Pancreas (tissue), 10 donors: Measurements from ENCODE around the gene ITGB7. TPM values are rescaled to one million over a fixed set of nuclear protein-coding genes. Genes with fewer than 3 reads are reported as not detected.

Source experiments
- ATAC-seq, 4 donors: fragments of 200-7000 bp; cut with Tn5 transposase; one replicate each; pipeline versions ENCODE4 v1.8.0 to v1.9.1; 2020; ENCODE audit warnings: mild to moderate bottlenecking in 4 of 4, moderate library complexity in 4 of 4
- DNase-seq, 6 donors: peaks; one replicate each; pipeline ENCODE4 v3.0.0-alpha.2; 2020
- FAIRE-seq: peaks from 2 replicates; lab custom pipeline; 2012; peaks lifted over from hg19 to GRCh38; lab: Jason Lieb, UNC
- H3K27ac ChIP-seq, 4 donors: fragments of 200-600 bp; sonication (generic); 1 replicate in 3 of 4; 2 replicates in 1 of 4; pipeline versions ENCODE4 v1.5.0 to v1.8.0; 2020
- H3K27me3 ChIP-seq, 4 donors: fragments of 200-600 bp; one replicate each; pipeline ENCODE4 v1.8.0; 2021
- H3K36me3 ChIP-seq, 3 donors: fragments of 200-600 bp; sonication (generic) in 1 of 3; one replicate each; pipeline versions ENCODE4 v1.5.0 to v1.8.0; 2020 to 2021
- H3K4me1 ChIP-seq, 3 donors: fragments of 200-600 bp; one replicate each; pipeline ENCODE4 v1.8.0; 2021
- H3K4me3 ChIP-seq, 4 donors: fragments of 200-600 bp; sonication (generic) in 2 of 4; one replicate each; pipeline versions ENCODE4 v1.5.0 to v1.8.0; 2020 to 2021
- H3K9me3 ChIP-seq, 4 donors: fragments of 200-600 bp; one replicate each; pipeline ENCODE4 v1.8.0; 2021
- CTCF ChIP-seq, 4 donors: fragments of 200-600 bp; sonication (generic) in 3 of 4; IDR thresholded peaks; one replicate each; pipeline versions ENCODE4 v1.5.0 to v1.8.0; 2021; ENCODE audit warnings: antibody characterized with exemption in 4 of 4
- WGBS, 2 donors: extraction: QIAGEN DNeasy Blood & Tissue Kit; methylation state at CpG; one replicate each; pipeline ENCODE4 v1.1.7; 2013; 5-methylcytosine and 5-hydroxymethylcytosine counted together
- intact Hi-C, 3 donors: fragments of 100-400 bp; cut with DNase I; formaldehyde crosslinking; loops; one replicate each; pipeline versions ENCODE4 v1.11.1 to v1.14.2; 2022
- polyA plus RNA-seq, 2 donors: library from polyadenylated mRNA; stranded (reverse); fragments of 200-250 nt; gene quantifications; one replicate each; pipeline ENCODE4 v1.2.3, GENCODE V29; 2013
- total RNA-seq, 6 donors: library from RNA; stranded (reverse); fragmentation: NEBNext Ultra II Directional in 4 of 6; extraction: Animal tissue kit (Norgen Biotek cat#: 25700) in 4 of 6; gene quantifications; one replicate each; pipeline versions ENCODE4 v1.2.1 to v1.2.4, GENCODE V29; 2021 to 2023
- donor health status: healthy with polysubstance abuse.
- donor health status: DM: no; HTN: no; CAD: no; lungs with moderate emphysema.
- donor health status: DM: no; HTN: no; CAD: no.
- donor health status: control.
- donor health status: control.
- donor health status: Bipolar disorder and iron deficiency.
- donor health status: DM: yes; HTN: yes; CAD: no.
- donor health status: DM: no; HTN: no; CAD: no.
- donor health status: DM: no; HTN: no; CAD: no.
- donor health status: DM: yes; HTN: yes; CAD: no.

ITGB7 gene
- total and polyA plus RNA-seq, 8 donors = 1.1 to 1.8 (median 1.6) TPM

GRCh38 chr12:53252349-53252916, 45.4 kb upstream of the ITGB7 start:
- H3K27ac ChIP-seq = peak overlapping the region; percentile 75 to 91 (median 80)
- DNase-seq (peak in 4 of 6 donors; percentile 39 to 76 (median 43)), ATAC-seq (peak in 3 of 4 donors; percentile 1 to 5 (median 4)), FAIRE-seq (no peak)
- H3K4me3 ChIP-seq = peak overlapping the region; percentile 68 to 89 (median 78)
- no peak for TF ChIP-seq CTCF (IDR thresholded peaks at IDR 0.05)
- 6 to 9% methylated on average over 17 to 19 of the region's 19 CpGs for WGBS, 2 donors
- H3K9me3 ChIP-seq = no peaks in the 10 kb centered on the region
- intact Hi-C loops = loop anchor here in 2 of 3 donors (5.0 kb wide), 1 partner anchor 35 kb away; no protein-coding TSS in a partner anchor
- no peaks in the 10 kb centered on the region for H3K27me3 ChIP-seq
- no peaks in the 10 kb centered on the region for H3K36me3 ChIP-seq
- H3K4me1 ChIP-seq = peaks cover 6 to 19% (median 17%) of the 10 kb centered on the region in 3 donors

- H3K9me3 ChIP-seq = no peaks in the 10 kb centered on the region
- DNase-seq (peak; percentile 80 to 92 (median 84)), ATAC-seq (peak; percentile 88 to 95 (median 90)), FAIRE-seq (no peak)
- peaks cover 6 to 19% (median 17%) of the 10 kb centered on the region in 3 donors for H3K4me1 ChIP-seq
- peak overlapping the region; percentile 75 to 91 (median 80) for H3K27ac ChIP-seq
- no peak for TF ChIP-seq CTCF (IDR thresholded peaks at IDR 0.05)
- H3K4me3 ChIP-seq = peak overlapping the region; percentile 68 to 89 (median 78)
- no peaks in the 10 kb centered on the region for H3K36me3 ChIP-seq
- 0 to 1% methylated on average over 41 to 51 of the region's 51 CpGs for WGBS, 2 donors
- no peaks in the 10 kb centered on the region for H3K27me3 ChIP-seq
- intact Hi-C loops = loop anchor here in 2 of 3 donors (5.0 kb wide), 1 partner anchor 34 kb away; no protein-coding TSS in a partner anchor
Observed at GRCh38 chr12:53251477-53252348, 44.7 kb upstream of the ITGB7 start.

GRCh38 chr12:53245286-53245685, 38.2 kb upstream of the ITGB7 start:
- Histone ChIP-seq H3K36me3 (no peaks in the 10 kb centered on the region), H3K27ac (no peak overlapping the region), H3K27me3 (no peaks in the 10 kb centered on the region), H3K4me1 (no peaks in the 10 kb centered on the region), H3K9me3 (no peaks in the 10 kb centered on the region), H3K4me3 (no peak overlapping the region)
- TF ChIP-seq CTCF (IDR thresholded peaks at IDR 0.05) = no peak
- ATAC-seq (no peak), FAIRE-seq (no peak), DNase-seq (no peak)
- intact Hi-C loops = no loop called here
- 63 to 76% methylated on average over 3 of the region's 3 CpGs for WGBS, 2 donors

GRCh38 chr12:53244337-53244736, 37.3 kb upstream of the ITGB7 start:
- H3K27me3 ChIP-seq = no peaks in the 10 kb centered on the region
- no peaks in the 10 kb centered on the region for H3K9me3 ChIP-seq
- intact Hi-C loops = no loop called here
- no peaks in the 10 kb centered on the region for H3K4me1 ChIP-seq
- no peak for TF ChIP-seq CTCF (IDR thresholded peaks at IDR 0.05)
- no peak for FAIRE-seq
- DNase-seq = no peak
- WGBS, 2 donors = 49 to 72% methylated on average over 1 of the region's 1 CpG
- no peak overlapping the region for H3K27ac ChIP-seq
- H3K36me3 ChIP-seq = no peaks in the 10 kb centered on the region
- no peak overlapping the region for H3K4me3 ChIP-seq
- ATAC-seq = no peak
